Lower lobe of right lung (tissue), 2 donors: Measurements from ENCODE around the gene CFAP99. TPM values are rescaled to one million over a fixed set of nuclear protein-coding genes. Genes with fewer than 3 reads are reported as not detected.

Experiments used
- ATAC-seq, 2 donors: fragments of 200-7000 bp; cut with Tn5 transposase; one replicate each; pipeline ENCODE4 v1.9.1; 2020 to 2022; ENCODE audit warnings: mild to moderate bottlenecking in 2 of 2, moderate library complexity in 2 of 2
- DNase-seq: peaks from one replicate; pipeline ENCODE4 v3.0.0-alpha.2; 2020
- H3K27ac ChIP-seq: fragments of 200-600 bp; one replicate; pipeline ENCODE4 v1.8.0; 2022
- H3K27me3 ChIP-seq: fragments of 200-600 bp; one replicate; pipeline ENCODE4 v1.8.0; 2022; ENCODE audit warnings: low read depth
- H3K36me3 ChIP-seq: fragments of 200-600 bp; one replicate; pipeline ENCODE4 v1.8.0; 2022; ENCODE audit warnings: mild to moderate bottlenecking
- H3K4me1 ChIP-seq: fragments of 200-600 bp; one replicate; pipeline ENCODE4 v1.8.0; 2022
- H3K4me3 ChIP-seq: fragments of 200-600 bp; one replicate; pipeline ENCODE4 v1.8.0; 2022; ENCODE audit warnings: mild to moderate bottlenecking
- H3K9me3 ChIP-seq: fragments of 200-600 bp; one replicate; pipeline ENCODE4 v1.8.0; 2022
- intact Hi-C: fragments of 100-400 bp; cut with DNase I; formaldehyde crosslinking; loops from one replicate; pipeline ENCODE4 v1.11.0; 2022
- total RNA-seq: library from RNA; stranded (reverse); fragmentation: NEBNext Ultra II Directional; extraction: Animal tissue kit (Norgen Biotek cat#: 25700); gene quantifications from one replicate; pipeline ENCODE4 v1.2.1, GENCODE V29; 2021
- TF ChIP-seq, protein P1 (sequence below): fragments of 200-600 bp; IDR thresholded peaks from one replicate; pipeline ENCODE4 v1.8.0; 2022; ENCODE audit warnings: antibody characterized with exemption, mild to moderate bottlenecking
- donor health status: DM: no; HTN: yes; CAD: no; lungs with severe emphysema.

The CFAP99 gene
- total RNA-seq, 1 donor from 2014 or later: 4.3 TPM

DNA sequence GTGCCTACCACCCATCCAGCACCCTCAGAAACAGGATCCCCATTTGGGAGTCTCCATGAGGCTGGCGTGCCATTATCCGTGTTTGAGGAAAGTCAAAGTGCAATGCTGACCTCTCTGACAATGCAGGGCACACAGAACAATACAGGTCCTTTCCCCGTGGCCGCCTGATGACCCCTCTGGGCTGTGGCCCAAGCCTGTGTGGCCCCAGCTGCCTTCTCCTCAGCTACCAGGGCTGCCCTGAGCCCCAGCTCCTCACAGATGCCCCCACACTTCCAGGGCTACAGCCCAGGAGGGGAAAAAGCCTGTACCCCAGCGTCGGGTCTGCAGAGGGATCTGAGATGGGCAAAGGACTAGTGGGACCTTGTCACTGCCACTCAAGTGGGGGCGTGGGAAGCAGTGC is 15.8 kb upstream of the CFAP99 start:
- TF ChIP-seq, protein P1, sequence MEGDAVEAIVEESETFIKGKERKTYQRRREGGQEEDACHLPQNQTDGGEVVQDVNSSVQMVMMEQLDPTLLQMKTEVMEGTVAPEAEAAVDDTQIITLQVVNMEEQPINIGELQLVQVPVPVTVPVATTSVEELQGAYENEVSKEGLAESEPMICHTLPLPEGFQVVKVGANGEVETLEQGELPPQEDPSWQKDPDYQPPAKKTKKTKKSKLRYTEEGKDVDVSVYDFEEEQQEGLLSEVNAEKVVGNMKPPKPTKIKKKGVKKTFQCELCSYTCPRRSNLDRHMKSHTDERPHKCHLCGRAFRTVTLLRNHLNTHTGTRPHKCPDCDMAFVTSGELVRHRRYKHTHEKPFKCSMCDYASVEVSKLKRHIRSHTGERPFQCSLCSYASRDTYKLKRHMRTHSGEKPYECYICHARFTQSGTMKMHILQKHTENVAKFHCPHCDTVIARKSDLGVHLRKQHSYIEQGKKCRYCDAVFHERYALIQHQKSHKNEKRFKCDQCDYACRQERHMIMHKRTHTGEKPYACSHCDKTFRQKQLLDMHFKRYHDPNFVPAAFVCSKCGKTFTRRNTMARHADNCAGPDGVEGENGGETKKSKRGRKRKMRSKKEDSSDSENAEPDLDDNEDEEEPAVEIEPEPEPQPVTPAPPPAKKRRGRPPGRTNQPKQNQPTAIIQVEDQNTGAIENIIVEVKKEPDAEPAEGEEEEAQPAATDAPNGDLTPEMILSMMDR: no peak
- Histone ChIP-seq H3K9me3 (no peaks in the 10 kb centered on the region), H3K27ac (no peak overlapping the region), H3K4me3 (no peak overlapping the region), H3K36me3 (no peaks in the 10 kb centered on the region), H3K27me3 (no peaks in the 10 kb centered on the region), H3K4me1 (peaks cover 23% of the 10 kb centered on the region)
- no peak for ATAC-seq
- DNase-seq: no peak
- intact Hi-C loops: no loop called here

DNA sequence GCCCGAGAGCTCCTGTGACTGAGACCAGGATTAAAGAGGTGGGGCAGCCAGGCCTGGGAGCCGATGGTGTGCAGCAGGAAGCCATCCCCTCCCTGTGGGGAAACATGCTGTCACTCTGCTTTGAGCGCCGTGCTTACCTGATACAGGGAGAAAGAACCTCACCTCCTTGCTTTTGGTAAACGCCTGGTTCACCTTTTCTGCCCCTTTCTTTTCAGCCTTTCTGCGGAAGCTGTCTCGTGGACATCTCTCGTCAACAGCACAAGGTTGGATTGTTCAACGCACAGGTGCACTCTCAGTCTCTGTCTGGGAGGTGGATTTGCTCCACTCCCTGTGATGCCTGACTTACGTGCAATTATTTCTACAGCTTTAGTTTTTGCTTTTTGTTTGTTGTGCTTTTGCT is 12.3 kb upstream of the CFAP99 start:
- Histone ChIP-seq H3K4me1 (peaks cover 21% of the 10 kb centered on the region), H3K27me3 (no peaks in the 10 kb centered on the region), H3K4me3 (no peak overlapping the region), H3K27ac (no peak overlapping the region), H3K9me3 (no peaks in the 10 kb centered on the region), H3K36me3 (no peaks in the 10 kb centered on the region)
- ATAC-seq: no peak
- TF ChIP-seq, protein P1: no peak
- DNase-seq: no peak
- intact Hi-C loops: no loop called here

DNA sequence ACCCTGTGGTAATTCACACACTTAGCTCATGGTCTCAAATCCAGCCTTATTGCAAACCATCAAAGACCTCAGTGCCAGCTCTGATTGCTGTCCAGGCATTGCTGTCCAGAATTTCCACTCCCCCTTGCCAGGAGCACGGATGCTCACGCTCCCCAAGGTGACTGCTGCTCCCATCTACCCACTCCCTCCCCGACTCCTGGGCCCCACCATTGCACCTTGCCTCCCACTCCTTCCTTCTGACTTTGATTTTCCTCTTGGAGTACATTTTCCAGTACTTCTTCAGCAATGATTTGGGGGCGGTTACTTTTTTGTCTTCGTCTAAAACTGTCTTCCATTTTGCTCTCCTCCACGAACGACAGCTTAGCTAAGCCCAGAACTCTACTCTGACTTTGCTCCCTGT is 11.8 kb upstream of the CFAP99 start:
- Histone ChIP-seq H3K4me3 (no peak overlapping the region), H3K9me3 (no peaks in the 10 kb centered on the region), H3K27ac (no peak overlapping the region), H3K36me3 (no peaks in the 10 kb centered on the region), H3K4me1 (peaks cover 19% of the 10 kb centered on the region), H3K27me3 (no peaks in the 10 kb centered on the region)
- TF ChIP-seq, protein P1: no peak
- ATAC-seq (no peak), DNase-seq (no peak)
- intact Hi-C loops: no loop called here

DNA sequence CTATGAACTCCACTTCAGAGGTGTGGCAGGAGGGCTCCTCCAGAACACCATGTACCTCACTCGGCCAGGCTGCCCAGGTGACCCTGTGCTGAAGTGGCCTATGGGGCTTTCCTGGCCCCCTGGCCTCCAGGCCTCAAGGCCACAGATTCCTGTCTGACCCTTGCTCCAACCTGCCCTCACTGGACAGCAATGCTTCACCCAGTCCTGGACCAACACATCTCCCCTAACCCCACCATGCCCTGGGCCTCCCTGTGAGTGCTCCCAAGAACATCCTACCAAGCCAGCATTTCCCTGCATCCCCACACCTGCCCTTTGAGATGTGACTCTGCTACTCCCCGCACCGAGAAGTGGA is 10.8 kb upstream of the CFAP99 start:
- intact Hi-C loops: no loop called here
- H3K4me1 ChIP-seq: peaks cover 19% of the 10 kb centered on the region
- ATAC-seq (no peak), DNase-seq (no peak)
- H3K27ac ChIP-seq: no peak overlapping the region
- H3K9me3 ChIP-seq: no peaks in the 10 kb centered on the region
- H3K27me3 ChIP-seq: no peaks in the 10 kb centered on the region
- H3K4me3 ChIP-seq: no peak overlapping the region
- TF ChIP-seq, protein P1: no peak
- no peaks in the 10 kb centered on the region for H3K36me3 ChIP-seq

DNA sequence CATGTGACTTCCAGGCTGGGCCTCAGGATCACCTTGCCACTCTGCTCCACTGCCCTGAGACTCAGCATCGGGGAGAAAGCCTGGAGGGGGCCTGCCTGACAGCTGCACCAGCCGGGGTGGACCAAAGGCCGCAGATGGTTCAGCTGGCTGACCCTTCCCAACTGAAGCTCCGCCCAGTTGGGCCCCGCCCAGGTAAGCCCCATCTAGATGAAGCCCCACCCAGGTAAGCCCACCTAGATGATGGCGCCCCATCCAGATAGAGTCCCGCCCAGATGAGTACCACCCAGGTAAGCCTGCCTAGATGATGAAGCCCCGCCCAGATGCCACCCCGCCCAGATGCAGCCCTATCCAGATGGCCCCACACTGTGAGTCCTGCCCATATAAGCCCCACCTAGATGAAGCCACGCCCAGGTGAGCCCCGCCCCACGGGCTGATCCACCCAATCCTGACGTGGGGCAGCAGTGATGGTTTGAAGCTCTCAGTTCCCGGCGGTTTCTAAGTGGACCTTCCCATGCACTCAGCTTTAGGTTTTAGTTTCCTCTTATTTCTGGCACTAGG is 10.3 kb upstream of the CFAP99 start:
- intact Hi-C loops: no loop called here
- Histone ChIP-seq H3K9me3 (no peaks in the 10 kb centered on the region), H3K27ac (no peak overlapping the region), H3K4me3 (no peak overlapping the region), H3K27me3 (no peaks in the 10 kb centered on the region), H3K36me3 (no peaks in the 10 kb centered on the region), H3K4me1 (peaks cover 19% of the 10 kb centered on the region)
- DNase-seq (no peak), ATAC-seq (no peak)
- TF ChIP-seq, protein P1: no peak

DNA sequence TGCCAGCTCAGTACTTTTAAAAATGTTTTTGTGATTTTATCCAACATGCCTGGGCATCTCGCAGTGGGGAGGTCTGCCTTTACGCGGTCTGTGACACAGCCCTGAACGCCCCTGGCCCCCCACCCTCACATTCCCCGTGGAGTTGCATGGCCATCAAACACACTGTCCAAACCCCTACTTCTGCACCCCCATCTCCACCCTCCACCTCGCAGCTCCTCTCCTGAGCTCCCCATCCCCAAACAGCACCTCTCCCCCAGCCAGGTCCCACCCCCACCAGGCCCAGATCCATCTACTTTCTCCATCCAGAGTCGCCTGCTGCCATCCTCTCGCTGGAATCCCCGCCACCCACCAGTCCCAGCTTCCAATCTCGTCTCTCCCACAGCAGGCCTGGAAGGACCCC is 9.8 kb upstream of the CFAP99 start:
- H3K36me3 ChIP-seq: no peaks in the 10 kb centered on the region
- DNase-seq: no peak
- H3K27ac ChIP-seq: no peak overlapping the region
- H3K4me3 ChIP-seq: no peak overlapping the region
- ATAC-seq: no peak
- no peaks in the 10 kb centered on the region for H3K27me3 ChIP-seq
- TF ChIP-seq, protein P1: no peak
- no peaks in the 10 kb centered on the region for H3K9me3 ChIP-seq
- intact Hi-C loops: no loop called here
- H3K4me1 ChIP-seq: peaks cover 24% of the 10 kb centered on the region
